T1000 (cell line): Measurements from ENCODE around the gene SIRPB2.

Experiments used
- DNase-seq: peaks from one replicate; lab custom pipeline; 2025; ENCODE audit warnings: mixed read lengths; lab: John Stamatoyannopoulos, UW

SIRPB2 gene

GRCh38 chr20:1471242-1471641, 20.0 kb downstream of the SIRPB2 start:
- no peak for DNase-seq

- peak; percentile 94 for DNase-seq
Observed at GRCh38 chr20:1469925-1470571, 21.2 kb downstream of the SIRPB2 start.

DNA sequence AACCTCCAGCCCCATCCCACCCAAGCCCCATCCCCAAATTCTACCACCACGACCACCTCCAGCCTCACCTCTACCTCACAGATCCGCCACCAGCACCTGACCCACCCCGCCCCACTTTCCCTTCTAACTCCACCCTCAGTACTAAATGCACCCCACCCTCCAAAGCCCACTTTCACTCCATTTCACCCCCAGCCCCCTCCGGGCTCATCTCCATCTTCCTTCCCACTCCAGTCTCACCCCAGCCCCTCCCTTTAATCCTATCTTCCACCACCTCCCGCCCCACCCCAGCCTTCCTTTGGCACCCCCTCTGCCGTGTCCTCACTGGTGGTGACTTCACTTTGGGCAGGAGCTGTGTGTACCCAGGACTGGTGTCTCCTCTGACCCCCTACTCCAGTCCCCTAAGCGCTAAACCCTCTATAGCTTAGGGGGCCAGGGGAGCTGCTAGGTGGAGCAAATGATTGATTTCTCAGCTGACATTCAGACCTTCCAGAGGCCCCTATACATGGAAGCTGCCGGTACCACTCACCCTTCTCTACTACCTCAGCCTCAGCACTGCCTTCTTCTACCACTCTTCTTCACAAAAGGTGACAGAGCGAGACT, 21.8 kb downstream of the SIRPB2 start:
- DNase-seq = no peak

DNA sequence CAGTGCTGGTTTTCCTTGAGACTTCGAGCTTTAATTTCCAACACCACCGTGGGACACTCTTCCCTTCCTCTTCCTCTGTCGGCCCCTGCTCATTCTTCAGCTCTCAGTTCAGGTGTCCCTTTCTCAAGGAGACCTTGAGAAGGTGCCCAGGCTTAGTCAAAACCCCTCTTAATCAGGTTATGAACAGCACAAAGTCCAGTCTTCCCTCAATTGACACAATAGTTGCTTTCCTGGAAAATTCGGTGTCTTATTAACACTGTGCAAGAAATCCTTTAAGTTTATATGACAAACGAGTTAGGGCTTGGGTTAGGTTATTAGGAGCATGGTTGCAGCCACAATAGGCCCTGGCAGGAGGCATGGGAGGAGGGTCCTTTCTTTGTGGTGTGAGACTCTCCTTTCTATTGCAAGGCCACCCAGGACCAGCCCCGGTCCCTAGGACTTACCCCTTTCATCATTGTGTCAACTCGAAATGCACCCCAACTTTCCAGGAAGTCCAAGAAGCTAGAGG, 23.0 kb downstream of the SIRPB2 start:
- DNase-seq = no peak

DNA sequence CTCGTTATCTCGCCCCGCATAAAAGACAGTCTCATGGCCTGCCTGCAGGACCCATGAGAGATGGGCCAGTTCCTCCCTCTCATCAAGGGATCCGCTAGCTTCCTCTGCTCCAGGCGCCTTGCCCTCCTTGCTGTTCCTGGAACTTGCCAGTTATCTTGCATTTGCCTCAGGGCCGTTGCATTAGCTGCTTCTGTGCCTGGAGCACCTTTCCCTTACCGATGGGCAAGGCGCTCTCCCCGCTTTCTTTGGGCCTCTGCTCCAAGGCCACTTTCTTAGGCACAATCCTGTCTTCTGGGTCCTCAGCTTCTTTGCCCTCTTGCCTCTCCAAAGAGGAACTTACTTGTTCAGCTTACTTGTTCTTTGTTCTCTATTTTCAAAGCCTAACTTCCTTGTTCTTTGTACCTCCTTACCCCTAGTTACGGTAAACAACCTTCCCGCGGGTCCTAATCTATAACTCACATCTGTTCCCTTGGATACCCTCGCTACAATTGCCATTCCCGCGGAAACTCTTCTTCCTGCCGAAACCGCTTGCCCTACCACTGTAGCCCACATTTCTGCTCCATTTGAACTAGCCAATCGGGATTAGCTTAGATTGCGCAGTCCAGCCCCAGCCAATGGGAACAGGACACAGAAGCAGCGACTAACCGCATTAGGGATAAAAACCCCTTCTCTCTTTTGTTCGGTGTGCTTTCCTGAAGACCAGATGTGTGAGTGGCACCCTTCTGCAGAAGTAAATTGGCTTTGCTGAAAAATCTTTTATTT, 23.7 kb downstream of the SIRPB2 start:
- no peak for DNase-seq

GRCh38 chr20:1467082-1467354, 24.2 kb downstream of the SIRPB2 start:
- DNase-seq = no peak

- DNase-seq = peak; percentile 91
Observed at GRCh38 chr20:1466211-1467081, 24.8 kb downstream of the SIRPB2 start, which contains the start of gene NSFL1C. Gene NSFL1C, minus strand, starts transcription at chr20:1466849. Its CDS starts 25 bp downstream, at chr20:1466824.

- no peak for DNase-seq
Observed at GRCh38 chr20:1465470-1466210, 25.6 kb downstream of the SIRPB2 start.

DNA sequence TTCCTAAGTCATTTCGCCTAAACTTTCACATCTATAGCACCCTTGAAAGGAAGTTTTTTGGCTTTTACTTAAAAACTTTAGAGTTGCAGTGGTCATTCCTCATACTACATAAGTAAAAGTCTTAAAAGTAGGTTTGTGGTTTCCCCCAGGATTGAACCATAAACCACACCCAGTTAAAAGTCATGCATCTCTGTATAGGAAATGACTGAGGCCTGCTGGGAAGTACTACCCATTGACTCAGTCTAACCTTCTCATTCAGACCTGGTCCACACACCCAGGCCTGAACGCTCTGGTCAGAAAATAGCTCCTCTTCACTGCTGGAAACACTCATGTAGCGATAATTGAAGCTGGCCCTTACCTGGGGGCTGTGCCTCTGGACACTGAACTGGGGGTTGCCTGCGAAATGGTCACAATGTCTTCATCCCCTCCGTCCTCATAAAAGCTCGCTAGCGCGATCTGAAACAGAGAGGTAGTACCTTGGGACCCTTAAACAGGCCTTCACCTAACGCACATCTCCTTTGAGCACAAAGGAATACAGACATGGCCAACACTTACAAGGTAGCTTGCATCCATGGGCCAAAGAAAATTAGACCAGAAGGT, 27.1 kb downstream of the SIRPB2 start:
- no peak for DNase-seq

GRCh38 chr20:1462834-1463233, 28.4 kb downstream of the SIRPB2 start:
- no peak for DNase-seq

- no peak for DNase-seq
Observed at GRCh38 chr20:1462001-1462400, 29.2 kb downstream of the SIRPB2 start.

DNA sequence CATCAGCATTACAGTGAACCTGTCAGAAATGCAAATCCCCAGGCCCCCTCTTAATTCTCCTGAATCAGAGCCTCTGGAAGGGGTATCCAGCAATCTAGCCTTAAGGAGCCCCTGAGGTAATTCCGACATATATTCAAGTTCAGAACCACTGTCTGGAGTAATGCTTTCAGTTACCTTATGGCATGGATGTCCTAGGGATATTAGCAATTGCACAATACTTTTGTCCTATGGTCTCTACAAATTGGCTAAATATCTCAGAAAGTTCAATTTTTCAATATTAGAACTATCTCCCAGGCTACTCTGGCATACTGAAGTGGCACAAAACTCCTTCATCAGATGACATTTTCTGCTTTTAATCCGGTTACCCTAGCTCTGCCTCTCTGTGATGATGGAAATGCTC, 30.9 kb downstream of the SIRPB2 start:
- no peak for DNase-seq

- no peak for DNase-seq
Observed at GRCh38 chr20:1457992-1458391, 33.2 kb downstream of the SIRPB2 start.

DNA sequence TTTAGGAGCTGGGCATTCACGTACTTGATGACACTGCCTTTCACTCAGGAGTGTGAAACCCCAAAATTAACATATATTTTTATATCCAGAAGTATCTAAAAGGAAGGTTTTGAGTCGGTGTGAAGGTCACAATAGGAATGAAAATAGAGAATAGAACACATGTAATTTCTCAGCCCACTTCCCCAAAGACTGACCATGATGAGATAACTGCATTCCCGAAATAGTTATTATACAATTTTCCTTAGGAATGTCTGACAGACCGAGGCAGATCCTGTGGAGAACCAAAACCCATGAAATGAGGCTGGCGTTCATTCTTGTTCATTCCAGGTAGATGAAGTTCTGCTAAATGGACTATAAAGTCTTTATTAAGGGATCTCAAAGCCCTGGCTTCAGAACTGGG, 34.9 kb downstream of the SIRPB2 start:
- no peak for DNase-seq

DNA sequence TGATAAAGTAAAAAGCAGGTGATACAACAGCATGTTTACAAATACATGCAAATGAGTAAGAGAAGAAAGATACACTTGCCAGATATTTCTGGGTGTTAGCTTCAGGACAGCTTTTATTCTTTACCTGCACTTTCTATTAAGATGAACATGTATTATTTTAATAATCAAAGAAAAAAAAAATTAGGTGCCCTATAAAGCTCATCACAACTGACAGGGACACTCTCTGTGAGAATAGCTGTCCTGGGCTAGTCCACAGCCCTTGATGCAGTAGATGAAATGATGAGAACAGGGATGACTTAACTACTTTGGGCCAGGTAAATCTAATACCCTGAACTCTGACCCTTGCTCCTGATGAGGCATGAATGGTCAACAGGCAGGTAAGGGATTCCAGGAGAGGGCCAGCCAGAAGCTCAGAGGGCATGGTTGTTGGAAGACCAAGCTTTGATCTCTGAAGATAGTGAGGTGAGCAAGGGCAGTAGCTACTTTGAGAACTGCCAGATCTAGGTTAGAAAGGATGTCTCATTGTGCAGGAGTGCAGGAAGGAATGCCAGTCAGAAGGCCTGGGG, 40.2 kb downstream of the SIRPB2 start:
- no peak for DNase-seq

DNA sequence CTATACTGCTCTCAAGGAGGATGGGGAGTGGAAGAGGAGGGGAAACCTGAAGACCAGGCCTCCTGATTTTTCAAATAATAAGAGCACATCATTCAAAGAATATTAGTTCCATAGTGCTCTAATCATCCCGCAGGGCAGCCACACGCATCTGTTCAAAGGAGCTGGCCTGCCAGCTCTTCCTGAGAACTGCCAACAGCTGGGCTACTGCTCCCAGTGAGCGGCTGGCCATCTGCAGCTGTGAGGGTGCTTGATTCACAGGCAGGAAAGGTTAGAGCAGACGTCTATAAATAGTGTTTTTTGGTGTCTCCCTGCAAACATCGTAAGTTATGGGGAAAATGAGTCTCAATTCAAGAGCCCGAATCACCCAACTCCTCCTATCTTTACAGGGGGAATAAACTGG, 41.9 kb downstream of the SIRPB2 start:
- DNase-seq = no peak

- DNase-seq = no peak
Observed at GRCh38 chr20:1448081-1448620, 43.1 kb downstream of the SIRPB2 start.

GRCh38 chr20:1446536-1446935, 44.7 kb downstream of the SIRPB2 start:
- no peak for DNase-seq

DNA sequence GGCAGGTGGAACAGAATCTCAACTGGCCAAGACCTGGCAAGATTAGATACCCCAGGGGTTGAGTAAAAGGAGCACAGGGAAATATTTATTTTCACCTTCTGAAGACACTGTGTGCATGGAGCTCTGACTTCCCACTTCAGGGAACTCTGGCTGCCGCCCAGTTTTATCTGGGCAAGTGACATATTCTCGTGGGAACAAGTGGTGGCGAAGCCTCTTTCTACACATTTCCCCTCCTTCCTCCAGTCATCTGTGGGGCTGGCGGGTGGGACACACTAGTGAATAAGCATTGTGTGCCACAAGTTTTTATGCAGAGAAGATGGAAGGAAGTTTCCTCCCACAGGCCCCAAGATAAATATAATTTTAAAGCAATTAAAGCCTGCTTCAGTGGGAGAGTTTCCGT, 48.1 kb downstream of the SIRPB2 start:
- no peak for DNase-seq

- no peak for DNase-seq
Observed at GRCh38 chr20:1442304-1442703, 48.9 kb downstream of the SIRPB2 start.

DNA sequence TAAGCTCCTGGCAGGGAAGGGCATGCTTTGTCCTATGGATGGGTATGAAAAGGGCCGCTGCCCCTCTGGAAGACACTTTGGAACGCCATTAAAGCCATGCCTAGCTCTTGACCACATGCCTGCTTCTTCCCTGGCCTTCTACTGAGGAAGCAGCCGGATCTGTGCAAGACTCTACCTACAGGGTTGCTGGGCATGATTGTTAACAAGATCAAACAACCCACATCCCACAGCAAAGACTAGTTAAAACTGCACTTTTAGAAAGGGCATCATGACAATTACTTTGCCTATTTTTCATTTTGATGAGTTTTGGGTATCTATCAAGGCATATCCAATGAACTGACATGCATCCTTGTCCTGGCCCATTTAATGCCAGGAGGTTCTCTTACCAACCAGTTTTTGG, 50.1 kb downstream of the SIRPB2 start:
- no peak for DNase-seq
